Measurements from ENCODE around the gene PPCS.

The PPCS gene

GRCh38 chr1:42479621-42480020, 23.3 kb downstream of the PPCS start:
- Histone ChIP-seq H3K4me3 (ENCODE audit: low read depth, low read length) (no peak overlapping the region), H2AK5ac (ENCODE audit: low read length) (no peak overlapping the region), H4K91ac (ENCODE audit: low read depth, low read length) (no peak overlapping the region), H3K14ac (ENCODE audit: low read length) (no peak overlapping the region), H3K9ac (ENCODE audit: low read length) (no peak overlapping the region), H3K9me3 (ENCODE audit: insufficient read depth, low read depth, low read length) (no peaks in the 10 kb centered on the region), H3K79me1 (ENCODE audit: low read length) (no peaks in the 10 kb centered on the region), H3K4me2 (ENCODE audit: low read length) (no peak overlapping the region), H4K8ac (ENCODE audit: low read depth, low read length) (no peak overlapping the region), H2BK5ac (ENCODE audit: low read depth, low read length, poor library complexity) (no peak overlapping the region), H4K12ac (ENCODE audit: low read depth, low read length) (no peak overlapping the region), H3K4ac (ENCODE audit: low read depth, low read length) (no peak overlapping the region), H3K18ac (ENCODE audit: low read length) (no peak overlapping the region), H3K36me3 (ENCODE audit: control insufficient read depth in 1 of 2, insufficient read depth in 2 of 2, low read length in 2 of 2) (peaks cover 0 to 1% of the 10 kb centered on the region in 2 experiments), H3K23ac (ENCODE audit: low read length) (no peak overlapping the region), H2BK120ac (ENCODE audit: insufficient read depth, low read length, poor library complexity) (no peak overlapping the region), H3K27me3 (ENCODE audit: insufficient read depth, low read length) (no peaks in the 10 kb centered on the region), H2BK12ac (ENCODE audit: low read length) (no peak overlapping the region), H2AFZ (ENCODE audit: insufficient read depth, low read length, poor library complexity) (no peak overlapping the region), H3K4me1 (ENCODE audit: control insufficient read depth in 1 of 2, insufficient read depth in 2 of 2, low read length in 2 of 2) (no peaks in the 10 kb centered on the region), H3K79me2 (ENCODE audit: control insufficient read depth, insufficient read depth, low read length, poor library complexity) (no peaks in the 10 kb centered on the region), H3K27ac (ENCODE audit: low read depth, low read length) (no peak overlapping the region)
- peak; percentile 40 to 65 for DNase-seq
- WGBS (ENCODE audit: extremely low coverage, insufficient coverage, insufficient read length) = no CpG with 5 or more reads among the region's 4 CpGs

- Histone ChIP-seq H3K9me3 (ENCODE audit: insufficient read depth, low read depth, low read length) (no peaks in the 10 kb centered on the region), H3K14ac (ENCODE audit: low read length) (no peak overlapping the region), H3K4me1 (ENCODE audit: control insufficient read depth in 1 of 2, insufficient read depth in 2 of 2, low read length in 2 of 2) (no peaks in the 10 kb centered on the region), H2BK120ac (ENCODE audit: insufficient read depth, low read length, poor library complexity) (no peak overlapping the region), H4K12ac (ENCODE audit: low read depth, low read length) (no peak overlapping the region), H3K4me2 (ENCODE audit: low read length) (no peak overlapping the region), H3K27ac (ENCODE audit: low read depth, low read length) (no peak overlapping the region), H3K4ac (ENCODE audit: low read depth, low read length) (no peak overlapping the region), H3K79me1 (ENCODE audit: low read length) (no peaks in the 10 kb centered on the region), H3K4me3 (ENCODE audit: low read depth, low read length) (no peak overlapping the region), H3K23ac (ENCODE audit: low read length) (no peak overlapping the region), H4K91ac (ENCODE audit: low read depth, low read length) (no peak overlapping the region), H3K79me2 (ENCODE audit: control insufficient read depth, insufficient read depth, low read length, poor library complexity) (no peaks in the 10 kb centered on the region), H2AK5ac (ENCODE audit: low read length) (no peak overlapping the region), H3K36me3 (ENCODE audit: control insufficient read depth in 1 of 2, insufficient read depth in 2 of 2, low read length in 2 of 2) (peaks cover 0 to 1% of the 10 kb centered on the region in 2 experiments), H2BK5ac (ENCODE audit: low read depth, low read length, poor library complexity) (no peak overlapping the region), H3K9ac (ENCODE audit: low read length) (no peak overlapping the region), H3K18ac (ENCODE audit: low read length) (no peak overlapping the region), H3K27me3 (ENCODE audit: insufficient read depth, low read length) (no peaks in the 10 kb centered on the region), H4K8ac (ENCODE audit: low read depth, low read length) (no peak overlapping the region), H2BK12ac (ENCODE audit: low read length) (no peak overlapping the region), H2AFZ (ENCODE audit: insufficient read depth, low read length, poor library complexity) (no peak overlapping the region)
- peak; percentile 24 to 77 for DNase-seq
- WGBS (ENCODE audit: extremely low coverage, insufficient coverage, insufficient read length) = no CpG with 5 or more reads among the region's 1 CpG
Observed at GRCh38 chr1:42480921-42481320, 24.6 kb downstream of the PPCS start.

DNA sequence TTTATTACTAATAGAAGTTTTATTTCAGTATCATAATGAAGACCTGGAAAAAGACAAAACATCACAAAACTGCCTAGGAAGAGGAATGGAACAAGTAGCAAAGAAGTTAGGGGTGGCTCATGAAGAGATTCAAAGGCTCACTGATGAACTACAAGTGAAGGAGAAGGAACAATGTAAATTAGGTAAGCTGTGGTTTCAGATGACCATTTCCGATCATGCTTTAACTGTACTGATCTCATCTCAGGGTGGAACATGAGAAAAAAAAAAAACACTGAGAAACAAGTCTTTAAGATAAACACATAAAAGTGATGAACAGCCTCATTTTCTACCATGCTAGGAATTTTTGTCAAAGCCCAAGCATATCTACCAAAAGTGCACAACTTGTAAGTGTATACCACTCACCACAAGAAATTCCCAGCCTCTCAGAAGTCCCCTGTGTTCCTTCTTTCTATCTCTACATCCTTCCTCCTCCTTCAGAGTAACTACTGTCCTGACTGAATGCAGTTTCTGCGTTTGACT, 26.4 kb downstream of the PPCS start:
- Histone ChIP-seq H3K9me3 (ENCODE audit: insufficient read depth, low read depth, low read length) (no peaks in the 10 kb centered on the region), H3K27me3 (ENCODE audit: insufficient read depth, low read length) (no peaks in the 10 kb centered on the region)
- WGBS (ENCODE audit: extremely low coverage, insufficient coverage, insufficient read length) = no CpG with 5 or more reads among the region's 2 CpGs

GRCh38 chr1:42484382-42484781, 28.0 kb downstream of the PPCS start:
- H3K9ac ChIP-seq (ENCODE audit: low read length) = no peak overlapping the region
- no peak overlapping the region for H3K14ac ChIP-seq (ENCODE audit: low read length)
- no peak overlapping the region for H3K4ac ChIP-seq (ENCODE audit: low read depth, low read length)
- no peak overlapping the region for H2BK12ac ChIP-seq (ENCODE audit: low read length)
- H2AK5ac ChIP-seq (ENCODE audit: low read length) = no peak overlapping the region
- DNase-seq = peak; percentile 88 to 93
- H3K4me2 ChIP-seq (ENCODE audit: low read length) = no peak overlapping the region
- H3K79me2 ChIP-seq (ENCODE audit: control insufficient read depth, insufficient read depth, low read length, poor library complexity) = no peaks in the 10 kb centered on the region
- no peak overlapping the region for H4K8ac ChIP-seq (ENCODE audit: low read depth, low read length)
- H2BK120ac ChIP-seq (ENCODE audit: insufficient read depth, low read length, poor library complexity) = no peak overlapping the region
- no peaks in the 10 kb centered on the region for H3K9me3 ChIP-seq (ENCODE audit: insufficient read depth, low read depth, low read length)
- no peak overlapping the region for H3K27ac ChIP-seq (ENCODE audit: low read depth, low read length)
- H3K23ac ChIP-seq (ENCODE audit: low read length) = no peak overlapping the region
- H4K12ac ChIP-seq (ENCODE audit: low read depth, low read length) = no peak overlapping the region
- no peaks in the 10 kb centered on the region for H3K79me1 ChIP-seq (ENCODE audit: low read length)
- H3K18ac ChIP-seq (ENCODE audit: low read length) = no peak overlapping the region
- H4K91ac ChIP-seq (ENCODE audit: low read depth, low read length) = no peak overlapping the region
- WGBS (ENCODE audit: extremely low coverage, insufficient coverage, insufficient read length) = no CpG with 5 or more reads among the region's 2 CpGs
- no peaks in the 10 kb centered on the region for H3K4me1 ChIP-seq (ENCODE audit: control insufficient read depth in 1 of 2, insufficient read depth in 2 of 2, low read length in 2 of 2)
- H2AFZ ChIP-seq (ENCODE audit: insufficient read depth, low read length, poor library complexity) = no peak overlapping the region
- H3K36me3 ChIP-seq (ENCODE audit: control insufficient read depth in 1 of 2, insufficient read depth in 2 of 2, low read length in 2 of 2) = peaks cover 0 to 1% of the 10 kb centered on the region in 2 experiments
- no peak overlapping the region for H3K4me3 ChIP-seq (ENCODE audit: low read depth, low read length)
- H3K27me3 ChIP-seq (ENCODE audit: insufficient read depth, low read length) = no peaks in the 10 kb centered on the region
- no peak overlapping the region for H2BK5ac ChIP-seq (ENCODE audit: low read depth, low read length, poor library complexity)

More for the DNA sequence above, 26.4 kb downstream of the PPCS start:
- H3K9ac ChIP-seq (ENCODE audit: low read length) = no peak overlapping the region
- no peak overlapping the region for H3K4ac ChIP-seq (ENCODE audit: low read depth, low read length)
- H3K4me2 ChIP-seq (ENCODE audit: low read length) = no peak overlapping the region
- no peak overlapping the region for H3K14ac ChIP-seq (ENCODE audit: low read length)
- no peak overlapping the region for H4K12ac ChIP-seq (ENCODE audit: low read depth, low read length)
- no peaks in the 10 kb centered on the region for H3K79me2 ChIP-seq (ENCODE audit: control insufficient read depth, insufficient read depth, low read length, poor library complexity)
- no peak overlapping the region for H4K8ac ChIP-seq (ENCODE audit: low read depth, low read length)
- no peak overlapping the region for H2BK12ac ChIP-seq (ENCODE audit: low read length)
- H2AFZ ChIP-seq (ENCODE audit: insufficient read depth, low read length, poor library complexity) = no peak overlapping the region
- H2BK120ac ChIP-seq (ENCODE audit: insufficient read depth, low read length, poor library complexity) = no peak overlapping the region
- H3K27ac ChIP-seq (ENCODE audit: low read depth, low read length) = no peak overlapping the region
- H2AK5ac ChIP-seq (ENCODE audit: low read length) = no peak overlapping the region
- DNase-seq = no peak
- no peak overlapping the region for H3K4me3 ChIP-seq (ENCODE audit: low read depth, low read length)
- peaks cover 0 to 1% of the 10 kb centered on the region in 2 experiments for H3K36me3 ChIP-seq (ENCODE audit: control insufficient read depth in 1 of 2, insufficient read depth in 2 of 2, low read length in 2 of 2)
- H3K79me1 ChIP-seq (ENCODE audit: low read length) = no peaks in the 10 kb centered on the region
- no peaks in the 10 kb centered on the region for H3K4me1 ChIP-seq (ENCODE audit: control insufficient read depth in 1 of 2, insufficient read depth in 2 of 2, low read length in 2 of 2)
- no peak overlapping the region for H4K91ac ChIP-seq (ENCODE audit: low read depth, low read length)
- no peak overlapping the region for H3K23ac ChIP-seq (ENCODE audit: low read length)
- H3K18ac ChIP-seq (ENCODE audit: low read length) = no peak overlapping the region
- H2BK5ac ChIP-seq (ENCODE audit: low read depth, low read length, poor library complexity) = no peak overlapping the region

Measured in trophoblast cell (in vitro differentiated cells and primary cell).